Motor neuron (in vitro differentiated cells): ENCODE measurements around the gene MCC. TPM values are rescaled to one million over a fixed set of nuclear protein-coding genes. Genes with fewer than 3 reads are reported as not detected.

Source experiments
- ATAC-seq, 8 experiments: fragments of 200-7000 bp; cut with Tn5 transposase; replicated peaks in 6 of 8; 2 replicates each; pipeline ENCODE4 v1.8.0; 2021; ENCODE audit warnings: mild to moderate bottlenecking in 8 of 8, moderate library complexity in 8 of 8
- H3K27ac ChIP-seq, 2 donors: fragments of 250-450 bp; sonication (Bioruptor Pico); 2 replicates each; pipeline ENCODE4 v1.9.0; 2021; ENCODE audit warnings: antibody characterized with exemption in 2 of 2, mild to moderate bottlenecking in 2 of 2, moderate library complexity in 1 of 2
- H3K4me1 ChIP-seq, 2 donors: fragments of 250-450 bp; sonication (Bioruptor Pico); replicated peaks in 1 of 2; 2 replicates each; pipeline ENCODE4 v1.6.1; 2021; ENCODE audit warnings: antibody characterized with exemption in 2 of 2, mild to moderate bottlenecking in 2 of 2, moderate library complexity in 1 of 2
- H3K4me3 ChIP-seq, 5 donors: fragments of 250-450 bp; sonication (Bioruptor Pico); 2 replicates each; pipeline ENCODE4 v1.9.0; 2021; ENCODE audit warnings: antibody characterized with exemption in 5 of 5, mild to moderate bottlenecking in 5 of 5, moderate library complexity in 4 of 5
- WGBS, 10 experiments: fragments of 450-650 bp; shearing (Covaris generic); methylation state at CpG; one replicate each; pipeline ENCODE4 v1.0.0; 2022; 5-methylcytosine and 5-hydroxymethylcytosine counted together
- in situ Hi-C, 9 experiments: fragments of 400-800 bp; cut with MboI; loops; one replicate each; pipeline ENCODE4 v1.15.0; 2021; ENCODE audit warnings: low sequenced_read_pairs in 9 of 9, low pct_unique_long_range_greater_than_20kb in 2 of 9; ENCODE audit not compliant: unreplicated experiment in 9 of 9
- total RNA-seq, 8 experiments: library from RNA; unstranded; fragments of 300-600 nt; gene quantifications; 2 replicates each; pipeline versions ENCODE4 v1.2.3 to v1.2.4, GENCODE V29; 2022

MCC gene
- total RNA-seq, 8 experiments from 2014 or later = 6.7 to 66.0 (median 12.2) TPM

GRCh38 chr5:113124914-113125313, 363.3 kb downstream of the MCC start:
- H3K4me1 ChIP-seq = no peaks in the 10 kb centered on the region
- H3K4me3 ChIP-seq = no peak overlapping the region
- no peak overlapping the region for H3K27ac ChIP-seq
- in situ Hi-C loops = no loop called here
- no peak for ATAC-seq
- WGBS, 10 experiments = 62 to 100% (median 94%) methylated on average over 1 to 4 of the region's 4 CpGs; no CpG with 5 or more reads in 1 of the 10 experiments

GRCh38 chr5:113124265-113124664, 364.0 kb downstream of the MCC start:
- Histone ChIP-seq H3K4me3 (no peak overlapping the region), H3K4me1 (peaks cover 0 to 4% of the 10 kb centered on the region in 2 donors), H3K27ac (no peak overlapping the region)
- 67 to 100% (median 82%) methylated on average over 1 to 3 of the region's 3 CpGs for WGBS, 10 experiments
- ATAC-seq = no peak
- in situ Hi-C loops = no loop called here

GRCh38 chr5:113123618-113124017, 364.6 kb downstream of the MCC start:
- in situ Hi-C loops = no loop called here
- H3K4me1 ChIP-seq = peaks cover 2 to 10% of the 10 kb centered on the region in 2 donors
- H3K4me3 ChIP-seq = no peak overlapping the region
- peak in 1 of 8 experiments; percentile 49 for ATAC-seq
- 40 to 100% (median 100%) methylated on average over 1 to 3 of the region's 4 CpGs; no CpG with 5 or more reads in 2 of the 10 experiments for WGBS, 10 experiments
- no peak overlapping the region for H3K27ac ChIP-seq

- no peak overlapping the region for H3K4me3 ChIP-seq
- in situ Hi-C loops = no loop called here
- H3K4me1 ChIP-seq = peaks cover 2 to 18% of the 10 kb centered on the region in 2 donors
- peak in 3 of 8 experiments; percentile 39 to 79 (median 79) for ATAC-seq
- H3K27ac ChIP-seq = no peak overlapping the region
These were observed 366.2 kb downstream of the MCC start for GRCh38 chr5:113122053-113122452.

- peaks cover 2 to 18% of the 10 kb centered on the region in 2 donors for H3K4me1 ChIP-seq
- peak; percentile 59 to 82 (median 78) for ATAC-seq
- H3K27ac ChIP-seq = peak overlapping the region in 1 of 2 donors; percentile 5
- 22 to 100% (median 90%) methylated on average over 1 to 5 of the region's 9 CpGs; no CpG with 5 or more reads in 4 of the 10 experiments for WGBS, 10 experiments
- in situ Hi-C loops = no loop called here
- no peak overlapping the region for H3K4me3 ChIP-seq
These were observed 368.9 kb downstream of the MCC start for GRCh38 chr5:113119246-113119924.

DNA sequence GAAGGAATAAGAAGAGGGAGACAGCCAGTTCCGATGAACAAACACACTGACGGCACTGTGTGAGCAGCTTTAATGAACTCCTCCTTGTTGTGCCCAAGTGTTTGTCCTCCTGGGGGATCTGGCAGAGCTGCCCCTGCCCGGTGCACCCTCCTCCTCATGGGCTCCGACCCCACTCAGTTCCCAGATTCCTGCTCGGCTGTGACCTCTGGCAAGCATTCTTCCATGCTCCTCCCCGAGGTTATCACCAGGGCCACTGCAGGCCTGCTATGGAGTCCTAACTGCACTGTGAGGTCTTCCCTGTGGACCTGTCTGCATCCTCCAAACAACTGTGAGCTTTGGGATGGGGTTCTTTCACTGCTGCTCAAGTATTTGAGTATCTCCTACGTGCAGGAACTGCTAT, 369.5 kb downstream of the MCC start:
- in situ Hi-C loops = no loop called here

GRCh38 chr5:113118298-113118697, 370.0 kb downstream of the MCC start:
- 20 to 100% (median 90%) methylated on average over 1 to 3 of the region's 3 CpGs; no CpG with 5 or more reads in 1 of the 10 experiments for WGBS, 10 experiments
- H3K4me1 ChIP-seq = peaks cover 2 to 18% of the 10 kb centered on the region in 2 donors
- in situ Hi-C loops = no loop called here
- ATAC-seq = peak in 2 of 8 experiments; percentile 15 to 52
- H3K4me3 ChIP-seq = no peak overlapping the region
- no peak overlapping the region for H3K27ac ChIP-seq

More for the DNA sequence above, 369.5 kb downstream of the MCC start:
- Histone ChIP-seq H3K27ac (peak overlapping the region in 1 of 2 donors; percentile 5), H3K4me3 (no peak overlapping the region), H3K4me1 (peaks cover 2 to 18% of the 10 kb centered on the region in 2 donors)
- 57 to 93% (median 80%) methylated on average over 1 to 3 of the region's 7 CpGs; no CpG with 5 or more reads in 3 of the 10 experiments for WGBS, 10 experiments
- peak in 2 of 8 experiments; percentile 15 to 20 for ATAC-seq

DNA sequence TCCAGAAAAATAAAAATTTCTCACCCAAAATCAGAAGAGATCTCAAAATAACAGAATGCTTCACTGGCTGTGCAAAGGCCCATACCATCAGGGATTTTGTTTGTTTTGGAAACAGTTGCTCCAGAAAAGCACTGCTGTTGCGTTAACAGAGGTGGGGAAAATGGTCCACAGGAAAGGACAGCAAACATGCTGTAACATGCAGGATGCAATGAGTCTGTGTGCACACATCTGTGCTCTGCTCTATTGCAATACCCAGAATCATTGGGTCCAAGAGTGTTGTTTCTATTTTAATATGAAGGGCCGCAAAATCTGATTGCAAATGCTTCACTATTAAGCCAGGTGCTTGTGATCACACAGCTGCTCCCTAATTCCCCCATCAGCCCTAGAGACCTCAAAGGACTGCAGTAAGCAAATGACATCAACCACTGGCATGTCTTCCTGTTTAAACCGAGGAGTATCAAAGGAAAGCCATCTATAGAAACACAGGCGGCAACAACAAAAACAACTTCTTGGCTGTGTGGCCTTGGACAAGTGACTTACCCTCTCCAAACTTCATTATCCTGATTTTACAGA, 370.6 kb downstream of the MCC start:
- no peak overlapping the region for H3K27ac ChIP-seq
- in situ Hi-C loops = no loop called here
- 66 to 100% (median 79%) methylated on average over 1 to 3 of the region's 4 CpGs; no CpG with 5 or more reads in 2 of the 10 experiments for WGBS, 10 experiments
- no peak overlapping the region for H3K4me3 ChIP-seq
- ATAC-seq = no peak
- H3K4me1 ChIP-seq = peaks cover 2 to 18% of the 10 kb centered on the region in 2 donors

- H3K4me3 ChIP-seq = no peak overlapping the region
- H3K27ac ChIP-seq = no peak overlapping the region
- H3K4me1 ChIP-seq = peaks cover 2 to 18% of the 10 kb centered on the region in 2 donors
- no peak for ATAC-seq
- in situ Hi-C loops = no loop called here
- WGBS, 10 experiments = 75 to 100% (median 90%) methylated on average over 1 to 4 of the region's 4 CpGs; no CpG with 5 or more reads in 3 of the 10 experiments
These were observed 372.3 kb downstream of the MCC start for GRCh38 chr5:113115956-113116355.

- 63 to 100% (median 80%) methylated on average over 1 to 6 of the region's 8 CpGs; no CpG with 5 or more reads in 3 of the 10 experiments for WGBS, 10 experiments
- in situ Hi-C loops = no loop called here
- peaks cover 2 to 18% of the 10 kb centered on the region in 2 donors for H3K4me1 ChIP-seq
- H3K4me3 ChIP-seq = no peak overlapping the region
- H3K27ac ChIP-seq = no peak overlapping the region
- ATAC-seq = no peak
These were observed 373.2 kb downstream of the MCC start for GRCh38 chr5:113115061-113115460.

- WGBS, 10 experiments = 29 to 100% (median 98%) methylated on average over 1 to 5 of the region's 7 CpGs; no CpG with 5 or more reads in 4 of the 10 experiments
- H3K27ac ChIP-seq = no peak overlapping the region
- peaks cover 2 to 17% of the 10 kb centered on the region in 2 donors for H3K4me1 ChIP-seq
- in situ Hi-C loops = no loop called here
- no peak overlapping the region for H3K4me3 ChIP-seq
- ATAC-seq = no peak
These were observed 373.7 kb downstream of the MCC start for GRCh38 chr5:113114559-113114958.

GRCh38 chr5:113112435-113112834, 375.8 kb downstream of the MCC start:
- H3K27ac ChIP-seq = no peak overlapping the region
- no peak overlapping the region for H3K4me3 ChIP-seq
- in situ Hi-C loops = no loop called here
- no peaks in the 10 kb centered on the region for H3K4me1 ChIP-seq
- peak in 2 of 8 experiments; percentile 94 for ATAC-seq
- WGBS, 10 experiments = 54 to 100% (median 80%) methylated on average over 1 to 3 of the region's 3 CpGs; no CpG with 5 or more reads in 2 of the 10 experiments

GRCh38 chr5:113110117-113110516, 378.1 kb downstream of the MCC start:
- no peaks in the 10 kb centered on the region for H3K4me1 ChIP-seq
- whole genome bisulfite sequencing, 10 experiments = 67 to 100% (median 89%) methylated on average over 1 to 5 of the region's 6 CpGs; no CpG with 5 or more reads in 2 of the 10 experiments
- in situ Hi-C loops = no loop called here
- no peak for ATAC-seq
- no peak overlapping the region for H3K4me3 ChIP-seq
- no peak overlapping the region for H3K27ac ChIP-seq
